T-helper 1 cell (primary cell): ENCODE measurements around the gene HERC4.
"Not testable (repeated sequence)": the region's sequence is repeated elsewhere in the genome, so short reads cannot be mapped to it uniquely, and the experiment has no call there.

Source experiments
- DNase-seq, 5 donors: peaks; one replicate each; pipeline ENCODE4 v3.0.0-alpha.2; 2012 to 2020

Gene HERC4

GRCh38 chr10:67936416-67936815 is 138.7 kb downstream of the HERC4 start:
- no peak for DNase-seq

- no peak for DNase-seq
Measured at GRCh38 chr10:67935223-67935622, 139.9 kb downstream of the HERC4 start.

DNA sequence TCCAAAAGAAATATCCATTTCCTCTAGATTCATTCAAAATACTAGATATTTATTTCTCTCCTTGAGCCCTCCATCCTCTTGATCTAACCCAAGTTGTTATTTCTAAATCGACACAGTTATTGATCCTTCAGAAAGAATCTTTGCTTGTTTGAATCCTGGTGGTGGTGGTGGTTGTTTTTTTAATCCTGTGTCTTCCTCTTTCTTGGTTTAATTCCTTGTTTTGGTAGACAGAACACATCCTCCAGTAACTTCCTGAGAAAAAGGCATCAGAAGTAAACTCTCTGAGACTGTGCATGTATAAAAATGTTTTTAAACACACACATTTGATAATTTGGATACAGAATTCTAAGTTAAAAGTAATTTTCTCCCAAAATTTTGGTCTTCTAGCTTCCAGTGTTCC is 140.7 kb downstream of the HERC4 start:
- DNase-seq = no peak

GRCh38 chr10:67933199-67933598 is 141.9 kb downstream of the HERC4 start:
- DNase-seq = no peak

DNA sequence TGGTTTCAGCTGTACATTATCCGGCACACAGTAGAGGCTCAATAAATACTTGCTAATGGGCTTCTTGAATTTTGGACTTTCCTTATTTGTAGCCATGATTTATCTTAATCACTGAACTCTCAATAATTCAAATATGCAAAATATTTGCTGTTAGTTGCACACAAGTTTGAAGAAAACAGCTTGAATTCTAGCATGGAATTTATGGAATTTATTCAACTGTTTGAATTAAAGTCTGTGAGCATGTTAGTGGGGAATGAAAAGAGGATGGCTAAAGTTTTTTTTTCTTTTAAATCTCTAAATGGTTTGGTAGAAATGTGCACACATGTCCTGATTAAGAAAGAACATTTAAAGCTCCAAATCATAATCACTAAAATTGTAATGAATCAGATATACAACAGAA is 148.1 kb downstream of the HERC4 start:
- no peak for DNase-seq

DNA sequence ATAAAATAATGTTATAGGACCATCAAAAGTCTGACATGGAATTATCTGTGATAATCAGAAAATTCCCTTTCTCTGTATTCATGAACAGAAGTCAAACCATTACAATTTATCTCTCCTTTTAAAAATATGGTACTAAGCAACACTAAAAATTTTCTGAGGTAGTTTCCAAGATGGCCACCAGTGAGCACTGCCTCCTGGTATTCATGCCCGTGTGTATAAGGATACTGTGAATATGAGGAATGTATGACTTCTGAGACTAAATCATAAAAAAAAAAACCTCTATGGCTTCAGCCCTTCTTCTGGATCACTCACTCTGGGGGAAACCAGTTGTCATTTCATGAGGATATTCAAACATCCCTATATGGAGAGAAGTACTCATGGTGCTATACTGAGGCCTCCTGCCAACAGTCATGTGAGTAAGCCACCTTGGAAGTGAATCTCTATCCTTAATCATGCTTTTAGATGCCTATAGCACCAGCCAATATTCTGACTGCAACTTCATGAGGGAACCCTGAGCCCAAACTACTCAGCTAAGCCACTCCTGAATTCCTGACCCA is 149.6 kb downstream of the HERC4 start:
- no peak for DNase-seq

DNA sequence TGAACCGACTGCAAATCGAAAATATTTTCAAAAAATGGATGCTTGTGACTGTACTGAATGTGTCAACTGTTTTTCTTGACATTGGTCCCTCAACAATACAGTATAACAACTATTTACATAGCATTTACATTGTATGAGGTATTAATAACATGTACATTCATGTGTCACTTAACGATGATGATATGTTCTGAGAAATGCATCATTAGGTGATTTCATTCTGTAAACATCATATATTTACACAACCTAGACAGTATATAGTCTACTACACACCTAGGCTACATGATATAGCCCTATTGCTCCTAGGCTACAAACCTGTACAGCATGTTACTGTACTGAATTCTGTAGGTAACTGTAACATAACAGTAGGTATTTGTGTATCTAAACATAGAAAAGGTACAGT is 150.9 kb downstream of the HERC4 start:
- DNase-seq = no peak

- DNase-seq = no peak
Measured at GRCh38 chr10:67923551-67923950, 151.5 kb downstream of the HERC4 start.

DNA sequence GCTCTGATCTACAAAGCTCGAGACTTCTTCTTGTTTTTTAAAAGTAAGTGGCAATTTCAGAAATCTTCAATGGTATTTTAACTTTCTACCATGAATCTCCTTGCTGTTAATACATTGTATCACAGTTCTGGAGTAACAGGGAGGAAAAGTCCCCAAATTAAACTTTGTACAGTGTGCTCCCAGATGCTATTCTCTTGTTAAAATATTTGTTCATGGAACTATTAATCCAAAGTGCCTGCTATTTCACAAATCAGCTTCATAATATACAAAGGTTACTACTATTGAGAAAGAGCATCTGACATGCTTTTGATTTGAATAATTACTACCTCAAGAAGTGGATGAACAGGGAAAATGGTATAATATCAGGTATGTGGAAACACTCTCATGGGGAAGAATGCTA is 154.0 kb downstream of the HERC4 start:
- DNase-seq = no peak

GRCh38 chr10:67917679-67918078 is 157.4 kb downstream of the HERC4 start:
- no peak for DNase-seq

GRCh38 chr10:67917169-67917568 is 157.9 kb downstream of the HERC4 start:
- no peak for DNase-seq

GRCh38 chr10:67914777-67915340 is 160.2 kb downstream of the HERC4 start:
- no peak for DNase-seq

GRCh38 chr10:67912331-67912946 is 162.6 kb downstream of the HERC4 start:
- no peak for DNase-seq

DNA sequence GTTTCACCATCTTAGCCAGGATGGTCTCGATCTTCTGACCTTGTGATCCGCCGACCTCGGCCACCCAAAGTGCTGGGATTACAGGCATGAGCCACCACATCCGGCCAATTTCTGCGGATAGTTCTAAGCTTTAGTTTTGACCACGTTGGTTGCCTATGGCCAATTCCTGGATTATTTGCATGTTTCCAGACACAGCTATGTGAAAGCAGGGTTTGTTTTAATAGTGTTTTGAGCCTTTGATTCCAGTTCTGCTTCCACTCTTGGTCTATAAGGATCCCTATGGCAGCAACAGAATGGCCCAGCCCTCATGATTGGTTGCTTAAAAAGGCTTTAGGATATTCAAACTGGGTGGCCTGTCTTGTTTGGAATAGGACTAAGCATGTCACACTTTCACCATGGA is 171.5 kb downstream of the HERC4 start:
- DNase-seq = no peak

DNA sequence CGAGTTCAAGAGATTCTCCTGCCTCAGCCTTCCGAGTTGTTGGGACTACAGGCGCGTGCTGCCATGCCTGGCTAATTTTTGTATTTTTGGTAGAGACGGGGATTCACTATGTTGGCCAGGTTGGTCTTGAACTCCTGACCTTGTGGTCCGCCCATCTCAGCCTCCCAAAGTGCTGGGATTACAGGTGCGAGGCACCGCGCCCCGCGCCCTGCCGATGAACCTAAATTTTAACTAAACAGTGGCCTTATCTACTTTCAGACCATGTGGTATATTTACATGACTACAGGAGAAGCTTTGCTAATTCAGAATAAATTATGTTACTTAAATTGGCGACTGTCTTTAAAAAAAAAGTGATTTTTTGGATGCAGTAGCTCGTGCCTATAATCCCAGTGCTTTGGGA is 181.4 kb downstream of the HERC4 start:
- DNase-seq = no peak

- DNase-seq = peak; percentile 62 to 88 (median 74)
Measured at GRCh38 chr10:67884842-67885670, 190.0 kb downstream of the HERC4 start.

GRCh38 chr10:67884313-67884841 is 190.7 kb downstream of the HERC4 start, which contains the start of gene SIRT1:
SIRT1 (plus strand) TSS chr10:67884656; CDS start chr10:67884722, 66 bp downstream.
- DNase-seq = peak; percentile 87 to 94 (median 92)

- DNase-seq = no peak
Measured at GRCh38 chr10:67883710-67884312, 191.3 kb downstream of the HERC4 start.

GRCh38 chr10:67878133-67878532 is 196.9 kb downstream of the HERC4 start:
- DNase-seq = no peak

DNA sequence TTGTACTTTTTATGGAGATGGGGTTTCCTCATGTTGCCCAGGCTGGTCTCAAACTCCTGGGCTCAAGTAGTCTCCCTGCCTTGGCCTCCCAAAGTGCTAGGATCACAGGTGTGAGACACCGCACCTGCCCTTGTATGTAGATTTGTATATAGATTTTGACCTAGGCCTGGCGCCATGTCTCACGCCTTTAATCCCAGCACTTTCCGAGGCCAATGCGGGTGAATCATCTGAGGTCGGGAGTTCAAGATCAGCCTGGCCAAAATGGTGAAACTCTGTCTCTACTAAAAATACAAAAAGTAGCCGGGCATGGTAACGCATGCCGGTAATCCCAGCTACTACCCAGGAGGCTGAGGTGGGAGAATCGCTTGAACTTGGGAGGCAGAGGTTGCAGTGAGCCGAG is 197.7 kb downstream of the HERC4 start:
- DNase-seq = not testable (repeated sequence)

GRCh38 chr10:67875340-67876238 is 199.5 kb downstream of the HERC4 start:
- no peak for DNase-seq
